ENCODE measurements around the gene SIGLEC5. TPM values are rescaled to one million over a fixed set of nuclear protein-coding genes. Genes with fewer than 3 reads are reported as not detected.

SIGLEC5 gene
- polyA plus RNA-seq, 1 of the 3 experiments (the other 2 are of a cell fraction), result not detected

GRCh38 chr19:51654783-51655182, 24.6 kb upstream of the SIGLEC5 start:
- Histone ChIP-seq H3K4me1 (ENCODE audit: control insufficient read depth in 1 of 2, insufficient read depth in 2 of 2, low read depth in 1 of 2, low read length in 1 of 2) (no peaks in the 10 kb centered on the region), H3K4me2 (no peak overlapping the region), H3K4me3 (ENCODE audit: low read depth in 2 of 2, low read length in 1 of 2) (no peak overlapping the region), H2AFZ (ENCODE audit: low read depth) (no peak overlapping the region), H3K36me3 (replicated peaks in 1 of 2; ENCODE audit: control insufficient read depth in 1 of 2, insufficient read depth in 2 of 2, low read length in 1 of 2) (no peaks in the 10 kb centered on the region), H3F3A (replicated peaks; ENCODE audit: insufficient read depth) (peaks cover 6% of the 10 kb centered on the region), H3K79me2 (ENCODE audit: insufficient read depth) (no peaks in the 10 kb centered on the region), H4K20me1 (ENCODE audit: insufficient read depth) (no peaks in the 10 kb centered on the region), H3K27ac (ENCODE audit: low read depth in 2 of 2, low read length in 1 of 2) (no peak overlapping the region), H3K27me3 (ENCODE audit: insufficient read depth) (peaks cover 14% of the 10 kb centered on the region; the same call in 1 of the 2 replicates), H3K9ac (no peak overlapping the region), H3K9me3 (no peaks in the 10 kb centered on the region), H3K9me2 (no peaks in the 10 kb centered on the region)
- TF ChIP-seq TAF1 (IDR thresholded peaks at IDR 0.05; ENCODE audit: borderline replicate concordance, low read depth, low read length) (no peak), REST (IDR thresholded peaks at IDR 0.05; ENCODE audit: low read depth, low read length) (no peak), MEF2A (IDR thresholded peaks at IDR 0.05; ENCODE audit: borderline replicate concordance, low read depth) (no peak), EP300 (IDR thresholded peaks at IDR 0.05; ENCODE audit: borderline replicate concordance in 1 of 2, low read depth in 1 of 2, low read length in 1 of 2) (no peak)
- 9% methylated on average over 3 of the region's 4 CpGs for WGBS (ENCODE audit: low lambda C conversion rate)
- ChIA-PET CTCF (interaction anchor here (1.1 to 2.4 kb wide), 5 partner anchors 123 to 233 kb away, joined by 3 to 12 read pairs (median 7); partner anchors contain the start of gene CEACAM18), POLR2A (no interaction called here)
- DNase-seq, result no peak

- Histone ChIP-seq H4K20me1 (ENCODE audit: insufficient read depth) (no peaks in the 10 kb centered on the region), H3K27me3 (ENCODE audit: insufficient read depth) (peaks cover 29% of the 10 kb centered on the region; the same call in 1 of the 2 replicates), H3K9me2 (no peaks in the 10 kb centered on the region), H3K4me1 (ENCODE audit: control insufficient read depth in 1 of 2, insufficient read depth in 2 of 2, low read depth in 1 of 2, low read length in 1 of 2) (no peaks in the 10 kb centered on the region), H3K27ac (ENCODE audit: low read depth in 2 of 2, low read length in 1 of 2) (no peak overlapping the region), H3K79me2 (ENCODE audit: insufficient read depth) (no peaks in the 10 kb centered on the region), H3F3A (replicated peaks; ENCODE audit: insufficient read depth) (peaks cover 6% of the 10 kb centered on the region), H3K4me2 (no peak overlapping the region), H3K4me3 (ENCODE audit: low read depth in 2 of 2, low read length in 1 of 2) (no peak overlapping the region), H3K36me3 (replicated peaks in 1 of 2; ENCODE audit: control insufficient read depth in 1 of 2, insufficient read depth in 2 of 2, low read length in 1 of 2) (no peaks in the 10 kb centered on the region), H3K9ac (no peak overlapping the region), H3K9me3 (no peaks in the 10 kb centered on the region), H2AFZ (ENCODE audit: low read depth) (no peak overlapping the region)
- 27% methylated on average over 2 of the region's 2 CpGs for WGBS (ENCODE audit: low lambda C conversion rate)
- DNase-seq, result no peak
- ChIA-PET CTCF (interaction anchor here (2.0 to 3.5 kb wide), 2 partner anchors 8 to 125 kb away, joined by 9 to 14 read pairs; no protein-coding TSS in a partner anchor), POLR2A (no interaction called here)
- TF ChIP-seq TAF1 (IDR thresholded peaks at IDR 0.05; ENCODE audit: borderline replicate concordance, low read depth, low read length), result no peak
- TF ChIP-seq TEAD4 (IDR thresholded peaks at IDR 0.05; ENCODE audit: borderline replicate concordance, insufficient read depth), result no peak
- no peak for TF ChIP-seq ZBTB33 (IDR thresholded peaks at IDR 0.05; ENCODE audit: borderline replicate concordance, low read depth)
- no peak for TF ChIP-seq SIN3A (IDR thresholded peaks at IDR 0.05; ENCODE audit: borderline replicate concordance, low read depth, low read length)
- TF ChIP-seq PBX3 (IDR thresholded peaks at IDR 0.05), result no peak
- TF ChIP-seq NFIC (IDR thresholded peaks at IDR 0.05; ENCODE audit: borderline replicate concordance), result no peak
- no peak for TF ChIP-seq JUND (IDR thresholded peaks at IDR 0.05)
- no peak for TF ChIP-seq REST (IDR thresholded peaks at IDR 0.05; ENCODE audit: low read depth, low read length)
Measured at GRCh38 chr19:51653162-51653561, 23.0 kb upstream of the SIGLEC5 start.
